ENCODE measurements around the gene PLCG2.

The PLCG2 gene

DNA sequence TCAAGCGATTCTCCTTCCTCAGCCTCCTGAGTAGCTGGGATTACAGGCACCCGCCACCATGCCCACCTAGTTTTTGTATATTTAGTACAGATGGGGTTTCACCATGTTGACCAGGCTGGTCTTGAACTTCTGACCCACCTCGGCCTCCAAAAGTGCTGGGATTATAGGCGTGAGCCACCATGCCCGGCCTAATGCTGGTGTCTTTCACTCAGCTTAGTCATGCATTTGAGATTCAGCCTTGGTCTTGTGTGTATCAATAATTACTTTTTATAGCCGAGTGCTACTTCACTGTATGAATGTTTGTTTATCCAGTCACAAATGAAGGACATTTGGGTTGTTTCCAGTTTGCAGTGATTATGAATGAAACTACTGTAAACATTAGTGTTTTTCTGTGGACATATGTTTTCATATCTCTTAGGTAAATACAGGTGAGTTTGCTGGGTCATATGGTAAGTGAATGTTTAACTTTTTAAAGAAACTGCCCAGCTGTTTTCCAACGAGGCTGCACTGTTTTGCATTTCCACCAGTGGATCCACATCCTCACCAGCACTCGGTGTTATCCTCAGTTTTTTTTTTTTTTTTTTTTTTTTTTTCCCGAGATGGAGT lies 11.0 kb upstream of the PLCG2 start:
- no peak for ATAC-seq

DNA sequence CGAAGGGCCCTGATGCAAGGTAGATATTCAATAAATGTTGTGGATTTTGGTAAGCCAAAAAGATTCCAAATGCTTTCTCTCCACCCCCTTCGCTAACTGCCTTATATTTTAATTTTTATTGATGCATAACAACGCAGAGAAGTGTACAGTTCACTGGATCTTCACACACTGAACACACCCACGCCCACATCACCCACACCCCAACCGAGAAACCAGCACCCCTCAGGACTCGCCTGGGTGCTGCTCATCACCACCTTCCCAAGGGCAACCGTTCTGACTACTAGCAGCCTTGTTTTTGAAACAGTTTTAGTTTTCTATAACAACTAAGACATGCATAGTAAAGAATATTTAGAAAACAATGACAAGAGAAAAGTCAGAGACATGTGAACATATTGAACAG lies 9.1 kb upstream of the PLCG2 start:
- TF ChIP-seq GLIS3 (CRISPR knock-in tag; IDR thresholded peaks at IDR 0.05) (no peak), ZC3H10 (CRISPR knock-in tag; IDR thresholded peaks at IDR 0.05) (no peak), PATZ1 (CRISPR knock-in tag; IDR thresholded peaks at IDR 0.05; ENCODE audit: borderline replicate concordance) (no peak), ARNTL (CRISPR knock-in tag; IDR thresholded peaks at IDR 0.05; ENCODE audit: borderline replicate concordance, low read depth) (no peak)
- ATAC-seq = no peak

More for the DNA sequence above, 11.0 kb upstream of the PLCG2 start:
- no peak for TF ChIP-seq OSR1 (CRISPR knock-in tag; IDR thresholded peaks at IDR 0.05)
- no peak for TF ChIP-seq ZFP30 (CRISPR knock-in tag; IDR thresholded peaks at IDR 0.05)
- TF ChIP-seq TSHZ2 (CRISPR knock-in tag; IDR thresholded peaks at IDR 0.05) = no peak
- TF ChIP-seq RARB (CRISPR knock-in tag; IDR thresholded peaks at IDR 0.05) = no peak
- TF ChIP-seq ZNF565 (CRISPR knock-in tag; conservative IDR thresholded peaks at IDR 0.05; ENCODE audit: low read depth) = no peak
- TF ChIP-seq ZFP3 (CRISPR knock-in tag; IDR thresholded peaks at IDR 0.05) = no peak
- TF ChIP-seq ZNF70 (CRISPR knock-in tag; IDR thresholded peaks at IDR 0.05) = no peak
- no peak for TF ChIP-seq ZNF8 (CRISPR knock-in tag; IDR thresholded peaks at IDR 0.05)
- TF ChIP-seq, protein P1, sequence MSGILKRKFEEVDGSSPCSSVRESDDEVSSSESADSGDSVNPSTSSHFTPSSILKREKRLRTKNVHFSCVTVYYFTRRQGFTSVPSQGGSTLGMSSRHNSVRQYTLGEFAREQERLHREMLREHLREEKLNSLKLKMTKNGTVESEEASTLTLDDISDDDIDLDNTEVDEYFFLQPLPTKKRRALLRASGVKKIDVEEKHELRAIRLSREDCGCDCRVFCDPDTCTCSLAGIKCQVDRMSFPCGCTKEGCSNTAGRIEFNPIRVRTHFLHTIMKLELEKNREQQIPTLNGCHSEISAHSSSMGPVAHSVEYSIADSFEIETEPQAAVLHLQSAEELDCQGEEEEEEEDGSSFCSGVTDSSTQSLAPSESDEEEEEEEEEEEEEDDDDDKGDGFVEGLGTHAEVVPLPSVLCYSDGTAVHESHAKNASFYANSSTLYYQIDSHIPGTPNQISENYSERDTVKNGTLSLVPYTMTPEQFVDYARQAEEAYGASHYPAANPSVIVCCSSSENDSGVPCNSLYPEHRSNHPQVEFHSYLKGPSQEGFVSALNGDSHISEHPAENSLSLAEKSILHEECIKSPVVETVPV (CRISPR knock-in tag; IDR thresholded peaks at IDR 0.05) = no peak
- no peak for TF ChIP-seq SNAI2 (CRISPR knock-in tag; IDR thresholded peaks at IDR 0.05)
- TF ChIP-seq, protein P2, sequence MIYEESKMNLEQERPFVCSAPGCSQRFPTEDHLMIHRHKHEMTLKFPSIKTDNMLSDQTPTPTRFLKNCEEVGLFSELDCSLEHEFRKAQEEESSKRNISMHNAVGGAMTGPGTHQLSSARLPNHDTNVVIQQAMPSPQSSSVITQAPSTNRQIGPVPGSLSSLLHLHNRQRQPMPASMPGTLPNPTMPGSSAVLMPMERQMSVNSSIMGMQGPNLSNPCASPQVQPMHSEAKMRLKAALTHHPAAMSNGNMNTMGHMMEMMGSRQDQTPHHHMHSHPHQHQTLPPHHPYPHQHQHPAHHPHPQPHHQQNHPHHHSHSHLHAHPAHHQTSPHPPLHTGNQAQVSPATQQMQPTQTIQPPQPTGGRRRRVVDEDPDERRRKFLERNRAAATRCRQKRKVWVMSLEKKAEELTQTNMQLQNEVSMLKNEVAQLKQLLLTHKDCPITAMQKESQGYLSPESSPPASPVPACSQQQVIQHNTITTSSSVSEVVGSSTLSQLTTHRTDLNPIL (CRISPR knock-in tag; IDR thresholded peaks at IDR 0.05; ENCODE audit: low read depth) = no peak
- TF ChIP-seq, protein P3, sequence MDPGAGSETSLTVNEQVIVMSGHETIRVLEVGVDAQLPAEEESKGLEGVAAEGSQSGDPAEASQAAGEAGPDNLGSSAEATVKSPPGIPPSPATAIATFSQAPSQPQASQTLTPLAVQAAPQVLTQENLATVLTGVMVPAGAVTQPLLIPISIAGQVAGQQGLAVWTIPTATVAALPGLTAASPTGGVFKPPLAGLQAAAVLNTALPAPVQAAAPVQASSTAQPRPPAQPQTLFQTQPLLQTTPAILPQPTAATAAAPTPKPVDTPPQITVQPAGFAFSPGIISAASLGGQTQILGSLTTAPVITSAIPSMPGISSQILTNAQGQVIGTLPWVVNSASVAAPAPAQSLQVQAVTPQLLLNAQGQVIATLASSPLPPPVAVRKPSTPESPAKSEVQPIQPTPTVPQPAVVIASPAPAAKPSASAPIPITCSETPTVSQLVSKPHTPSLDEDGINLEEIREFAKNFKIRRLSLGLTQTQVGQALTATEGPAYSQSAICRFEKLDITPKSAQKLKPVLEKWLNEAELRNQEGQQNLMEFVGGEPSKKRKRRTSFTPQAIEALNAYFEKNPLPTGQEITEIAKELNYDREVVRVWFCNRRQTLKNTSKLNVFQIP (CRISPR knock-in tag; IDR thresholded peaks at IDR 0.05; ENCODE audit: borderline replicate concordance, low read depth) = no peak
- no peak for TF ChIP-seq TCF4 (CRISPR knock-in tag; IDR thresholded peaks at IDR 0.05; ENCODE audit: borderline replicate concordance)

DNA sequence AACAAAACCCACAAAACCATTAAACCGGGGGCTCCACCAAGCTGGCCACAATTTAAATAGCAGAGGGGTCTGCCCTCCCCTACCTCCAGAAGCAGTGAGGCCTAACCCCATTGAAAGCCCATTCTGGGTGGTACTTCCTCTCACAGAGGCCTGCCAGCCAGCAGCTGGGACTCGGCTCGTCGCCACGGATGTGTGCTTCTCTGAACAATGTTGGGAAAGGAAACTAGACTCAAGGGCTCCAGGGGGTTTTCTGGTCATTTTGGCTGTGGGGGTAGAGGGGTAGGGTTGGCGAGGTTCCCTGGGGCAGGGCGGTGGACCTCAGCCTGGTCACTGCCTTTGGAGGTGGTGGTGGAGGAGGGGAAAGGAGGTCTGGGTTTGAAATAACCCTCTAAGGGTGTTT lies 4.7 kb upstream of the PLCG2 start:
- ATAC-seq = no peak
- TF ChIP-seq, protein P2 (CRISPR knock-in tag; IDR thresholded peaks at IDR 0.05; ENCODE audit: low read depth) = no peak
- TF ChIP-seq ESRRG (CRISPR knock-in tag; IDR thresholded peaks at IDR 0.05) (no peak), OSR1 (CRISPR knock-in tag; IDR thresholded peaks at IDR 0.05) (no peak), PATZ1 (CRISPR knock-in tag; IDR thresholded peaks at IDR 0.05; ENCODE audit: borderline replicate concordance) (no peak), SNAI2 (CRISPR knock-in tag; IDR thresholded peaks at IDR 0.05) (no peak), ZFP3 (CRISPR knock-in tag; IDR thresholded peaks at IDR 0.05) (no peak), CSDC2 (CRISPR knock-in tag; IDR thresholded peaks at IDR 0.05) (no peak)
- TF ChIP-seq, protein P1 (CRISPR knock-in tag; IDR thresholded peaks at IDR 0.05) = no peak
